ENCODE results near the gene GBX2. TPM values are rescaled to one million over a fixed set of nuclear protein-coding genes. Genes with fewer than 3 reads are reported as not detected.

GBX2 gene
- total and polyA plus RNA-seq, 8 donors: 0.06 to 0.10 TPM; not detected in 6

DNA sequence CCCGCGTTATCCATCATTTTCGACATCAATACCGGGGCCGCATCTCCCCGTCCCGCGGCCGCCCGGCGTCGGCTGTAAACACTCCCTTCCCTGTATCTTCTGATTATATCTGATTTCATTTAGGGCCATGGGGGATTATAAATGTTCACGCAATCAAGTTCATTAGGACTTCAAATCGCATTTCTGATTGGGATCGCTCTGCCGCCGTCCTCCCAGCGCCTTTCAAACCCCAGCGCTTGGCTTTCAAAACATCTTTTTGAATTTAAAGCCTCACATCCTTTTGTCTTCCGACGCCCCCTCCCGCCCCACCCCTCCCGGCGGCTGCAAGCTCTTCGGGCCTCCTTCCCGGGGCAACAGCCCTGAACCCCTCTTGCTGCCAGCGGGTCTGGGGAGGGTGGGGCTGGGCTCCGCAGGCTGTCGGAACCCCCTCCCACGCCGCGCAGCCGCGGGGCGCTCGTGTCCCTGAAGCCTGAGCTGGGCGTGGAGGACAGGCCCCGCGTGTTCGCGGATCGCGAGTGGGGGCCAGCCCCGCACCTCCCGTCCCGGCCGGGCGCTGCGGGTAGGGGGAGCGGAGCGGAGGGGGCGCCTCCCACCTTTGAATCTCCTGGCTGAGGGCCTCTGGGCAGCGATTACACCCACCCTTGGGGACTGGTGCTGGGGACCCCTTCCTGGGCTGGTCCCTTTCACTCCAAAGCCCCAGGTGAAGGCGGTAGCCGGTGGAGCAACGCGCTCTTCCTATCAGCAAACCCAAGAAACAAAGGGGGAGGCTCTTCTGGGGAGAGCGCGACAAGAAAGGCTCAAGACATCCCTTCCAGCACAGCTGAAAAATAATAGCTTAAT lies 11.3 kb upstream of the GBX2 start:
- Histone ChIP-seq H3K4me3 (no peak overlapping the region), H3K36me3 (no peaks in the 10 kb centered on the region), H3K4me1 (peaks cover 7 to 13% of the 10 kb centered on the region in 2 donors), H3K27me3 (peaks cover 67 to 94% of the 10 kb centered on the region in 2 donors), H3K9me3 (no peaks in the 10 kb centered on the region), H3K27ac (no peak overlapping the region)
- ATAC-seq: no peak
- TF ChIP-seq, protein P1, sequence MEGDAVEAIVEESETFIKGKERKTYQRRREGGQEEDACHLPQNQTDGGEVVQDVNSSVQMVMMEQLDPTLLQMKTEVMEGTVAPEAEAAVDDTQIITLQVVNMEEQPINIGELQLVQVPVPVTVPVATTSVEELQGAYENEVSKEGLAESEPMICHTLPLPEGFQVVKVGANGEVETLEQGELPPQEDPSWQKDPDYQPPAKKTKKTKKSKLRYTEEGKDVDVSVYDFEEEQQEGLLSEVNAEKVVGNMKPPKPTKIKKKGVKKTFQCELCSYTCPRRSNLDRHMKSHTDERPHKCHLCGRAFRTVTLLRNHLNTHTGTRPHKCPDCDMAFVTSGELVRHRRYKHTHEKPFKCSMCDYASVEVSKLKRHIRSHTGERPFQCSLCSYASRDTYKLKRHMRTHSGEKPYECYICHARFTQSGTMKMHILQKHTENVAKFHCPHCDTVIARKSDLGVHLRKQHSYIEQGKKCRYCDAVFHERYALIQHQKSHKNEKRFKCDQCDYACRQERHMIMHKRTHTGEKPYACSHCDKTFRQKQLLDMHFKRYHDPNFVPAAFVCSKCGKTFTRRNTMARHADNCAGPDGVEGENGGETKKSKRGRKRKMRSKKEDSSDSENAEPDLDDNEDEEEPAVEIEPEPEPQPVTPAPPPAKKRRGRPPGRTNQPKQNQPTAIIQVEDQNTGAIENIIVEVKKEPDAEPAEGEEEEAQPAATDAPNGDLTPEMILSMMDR (IDR thresholded peaks at IDR 0.05): no peak
- intact Hi-C loops (cut with DNase I): loop anchor here in 1 of 2 donors (5.0 kb wide), 1 partner anchor 412 kb away; no protein-coding TSS in a partner anchor
- DNase-seq: no peak

DNA sequence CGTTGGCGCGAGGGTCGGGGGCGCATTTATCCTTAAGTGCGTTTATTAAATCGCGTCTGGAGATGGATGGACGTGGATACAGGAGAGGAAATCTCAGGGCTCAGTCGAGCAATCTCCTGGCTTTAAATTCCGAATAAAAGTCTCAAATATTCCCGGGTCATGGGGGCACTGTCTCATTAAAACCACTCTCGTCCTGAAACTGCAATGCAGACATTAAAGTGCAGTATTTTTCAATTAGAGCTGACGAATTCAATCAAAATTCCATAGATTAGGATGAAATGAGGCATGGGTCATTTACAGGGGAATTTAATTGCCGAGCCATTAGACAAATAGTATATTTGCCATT lies 10.7 kb upstream of the GBX2 start:
- intact Hi-C loops (cut with DNase I): no loop called here
- Histone ChIP-seq H3K9me3 (no peaks in the 10 kb centered on the region), H3K4me1 (peaks cover 7 to 13% of the 10 kb centered on the region in 2 donors), H3K36me3 (no peaks in the 10 kb centered on the region), H3K27me3 (peaks cover 73 to 94% of the 10 kb centered on the region in 2 donors), H3K27ac (no peak overlapping the region), H3K4me3 (no peak overlapping the region)
- TF ChIP-seq, protein P1 (IDR thresholded peaks at IDR 0.05): no peak
- no peak for ATAC-seq
- no peak for DNase-seq

DNA sequence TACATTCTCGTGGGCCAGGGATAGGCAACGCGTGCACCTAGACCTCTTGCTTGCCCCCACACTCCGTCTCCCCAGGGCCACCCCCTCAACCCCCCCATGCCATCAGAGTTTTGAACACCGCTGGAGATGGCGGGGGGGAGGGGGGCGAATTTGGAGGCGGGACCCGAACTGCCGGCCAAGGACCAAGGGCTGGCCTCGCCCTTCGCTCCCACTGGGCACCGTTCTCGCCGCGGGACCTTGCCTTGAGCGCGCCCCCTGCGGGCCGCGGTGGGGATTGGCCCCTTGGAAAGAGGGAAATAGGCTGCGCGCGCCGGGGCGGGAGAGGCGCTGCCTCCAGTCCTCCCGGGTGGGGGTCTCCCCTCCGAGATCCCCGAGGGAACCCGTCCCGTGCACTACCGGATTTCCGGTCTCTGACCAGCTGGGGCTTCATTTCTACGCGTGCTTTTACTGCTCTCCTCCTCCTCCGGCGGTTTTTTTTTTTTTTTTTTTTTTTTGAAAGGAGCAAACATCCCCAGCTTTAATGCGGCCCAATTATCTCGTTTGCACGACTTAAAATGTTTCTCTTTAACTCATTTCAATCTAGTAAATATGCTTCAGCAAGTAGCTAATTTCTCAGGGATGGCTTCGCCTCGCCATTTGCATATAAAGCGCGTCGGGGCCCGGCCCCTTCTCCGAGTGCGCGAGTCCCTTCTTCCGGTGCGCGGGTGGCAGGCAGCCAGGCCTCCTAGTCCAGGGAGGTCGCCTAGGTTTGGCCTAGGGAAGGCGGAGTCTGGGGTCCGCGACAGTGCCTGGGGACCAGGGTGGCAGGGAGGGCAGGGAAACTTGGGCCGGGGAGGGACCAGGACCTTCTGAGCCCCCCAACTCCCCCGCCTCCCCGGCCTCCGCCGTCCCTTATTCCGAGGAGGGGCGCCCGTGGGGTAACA lies 10.0 kb upstream of the GBX2 start:
- Histone ChIP-seq H3K4me1 (peaks cover 7 to 13% of the 10 kb centered on the region in 2 donors), H3K36me3 (no peaks in the 10 kb centered on the region), H3K4me3 (peak overlapping the region in 1 of 2 donors; percentile 13), H3K27me3 (peaks cover 79 to 97% of the 10 kb centered on the region in 2 donors), H3K9me3 (no peaks in the 10 kb centered on the region), H3K27ac (no peak overlapping the region)
- DNase-seq (peak in 2 of 4 donors; percentile 45 to 67), ATAC-seq (peak; percentile 85)
- intact Hi-C loops (cut with DNase I): no loop called here
- TF ChIP-seq, protein P1 (IDR thresholded peaks at IDR 0.05): peak; percentile 52 to 59

DNA sequence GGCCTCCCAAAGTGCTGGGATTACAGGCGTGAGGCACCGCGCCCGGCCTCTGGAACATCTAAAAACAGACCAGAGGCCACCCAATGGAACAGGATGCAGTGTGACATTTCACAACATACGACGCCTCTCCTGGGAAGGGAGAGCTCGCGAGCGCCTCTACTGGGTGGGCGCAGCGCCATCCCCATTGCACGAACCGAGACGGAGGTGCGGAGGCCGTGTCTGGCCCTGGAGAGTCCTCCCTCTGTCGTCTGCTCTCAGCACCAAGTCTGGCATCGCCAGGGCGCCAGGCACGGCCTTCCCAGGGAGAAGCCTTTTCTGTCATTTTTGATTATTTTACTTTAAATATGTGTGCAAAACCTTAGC lies 9.4 kb upstream of the GBX2 start:
- H3K27ac ChIP-seq: no peak overlapping the region
- TF ChIP-seq, protein P1 (IDR thresholded peaks at IDR 0.05): no peak
- H3K4me1 ChIP-seq: peaks cover 7 to 13% of the 10 kb centered on the region in 2 donors
- ATAC-seq: peak; percentile 56
- H3K27me3 ChIP-seq: peaks cover 86 to 97% of the 10 kb centered on the region in 2 donors
- intact Hi-C loops (cut with DNase I): no loop called here
- no peak overlapping the region for H3K4me3 ChIP-seq
- DNase-seq: peak in 1 of 4 donors; percentile 58
- H3K36me3 ChIP-seq: no peaks in the 10 kb centered on the region
- H3K9me3 ChIP-seq: no peaks in the 10 kb centered on the region

DNA sequence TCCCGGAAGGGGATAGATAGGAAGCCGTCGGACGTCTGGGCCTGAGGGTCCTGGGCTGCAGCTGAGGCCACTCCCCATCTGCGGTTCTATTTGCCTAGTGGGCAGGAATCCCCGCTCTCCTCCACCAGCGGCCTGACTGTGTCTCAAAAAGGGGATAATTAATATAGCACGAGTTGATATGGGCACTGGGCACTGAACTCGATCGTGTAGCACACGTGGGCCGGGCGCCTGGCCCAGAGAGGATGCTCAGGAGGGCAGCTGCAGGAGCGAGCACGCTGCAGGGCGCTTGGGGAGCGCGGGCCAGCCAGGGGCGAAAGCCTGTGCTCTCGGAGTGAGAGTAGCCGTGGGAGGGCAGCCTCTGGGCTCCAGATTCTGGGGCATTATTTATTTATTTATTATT lies 8.8 kb upstream of the GBX2 start:
- TF ChIP-seq, protein P1 (IDR thresholded peaks at IDR 0.05): no peak
- peaks cover 7 to 13% of the 10 kb centered on the region in 2 donors for H3K4me1 ChIP-seq
- intact Hi-C loops (cut with DNase I): no loop called here
- H3K27me3 ChIP-seq: peaks cover 92 to 99% of the 10 kb centered on the region in 2 donors
- ATAC-seq: no peak
- H3K4me3 ChIP-seq: no peak overlapping the region
- no peak overlapping the region for H3K27ac ChIP-seq
- DNase-seq: no peak
- H3K36me3 ChIP-seq: no peaks in the 10 kb centered on the region
- no peaks in the 10 kb centered on the region for H3K9me3 ChIP-seq
